ENCODE measurements around the gene KIF17.
A peak's percentile ranks its signal among the peaks of the same experiment; 100 is the strongest.
"Not testable (repeated sequence)": the region's sequence is repeated elsewhere in the genome, so short reads cannot be mapped to it uniquely, and the experiment has no call there.

KIF17 gene

DNA sequence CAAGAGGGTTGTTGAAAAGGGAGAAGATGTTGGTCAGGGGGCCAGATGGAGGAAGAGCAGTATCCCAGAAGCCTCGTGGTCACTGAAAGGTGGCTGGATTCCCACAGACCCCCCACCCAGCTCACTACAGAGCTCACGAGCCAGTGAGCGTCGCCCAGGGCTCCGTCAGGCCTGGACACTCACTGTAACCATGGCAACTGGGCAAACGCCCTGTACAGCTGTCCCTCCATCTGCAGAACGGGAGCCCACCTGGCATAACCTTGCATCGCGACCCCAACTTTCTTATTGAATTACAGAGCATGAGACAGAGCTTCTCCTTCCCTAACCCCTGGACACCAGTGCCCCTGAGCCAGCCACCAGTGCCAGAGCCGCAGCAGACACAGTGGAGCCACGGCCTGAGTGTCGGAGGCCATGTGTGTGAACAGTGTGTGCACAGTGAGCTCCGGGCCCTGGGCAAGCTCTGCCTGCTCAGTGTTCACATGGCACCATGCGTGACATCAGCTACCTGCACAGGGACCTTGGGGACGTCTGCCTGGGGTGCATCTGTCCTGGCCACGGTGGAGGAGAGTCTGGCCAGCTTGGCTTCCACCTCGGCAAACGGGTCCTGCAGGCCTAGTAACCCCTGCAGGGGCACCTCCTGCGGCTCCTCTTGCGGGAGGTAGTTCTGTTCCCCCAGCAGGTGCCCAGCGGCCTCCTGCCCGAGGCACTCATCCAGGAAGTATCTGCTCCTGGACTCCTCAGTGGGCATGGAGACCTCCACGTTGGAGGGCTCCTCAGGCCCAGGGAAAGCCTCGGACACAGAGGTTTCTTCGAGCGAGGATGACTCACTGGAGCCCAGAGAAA lies 30.7 kb downstream of the KIF17 start:
- DNase-seq (ENCODE audit: low spot score), result no peak

- no peak for DNase-seq (ENCODE audit: low spot score)
These were observed 32.1 kb downstream of the KIF17 start for GRCh38 chr1:20685741-20686140.

DNA sequence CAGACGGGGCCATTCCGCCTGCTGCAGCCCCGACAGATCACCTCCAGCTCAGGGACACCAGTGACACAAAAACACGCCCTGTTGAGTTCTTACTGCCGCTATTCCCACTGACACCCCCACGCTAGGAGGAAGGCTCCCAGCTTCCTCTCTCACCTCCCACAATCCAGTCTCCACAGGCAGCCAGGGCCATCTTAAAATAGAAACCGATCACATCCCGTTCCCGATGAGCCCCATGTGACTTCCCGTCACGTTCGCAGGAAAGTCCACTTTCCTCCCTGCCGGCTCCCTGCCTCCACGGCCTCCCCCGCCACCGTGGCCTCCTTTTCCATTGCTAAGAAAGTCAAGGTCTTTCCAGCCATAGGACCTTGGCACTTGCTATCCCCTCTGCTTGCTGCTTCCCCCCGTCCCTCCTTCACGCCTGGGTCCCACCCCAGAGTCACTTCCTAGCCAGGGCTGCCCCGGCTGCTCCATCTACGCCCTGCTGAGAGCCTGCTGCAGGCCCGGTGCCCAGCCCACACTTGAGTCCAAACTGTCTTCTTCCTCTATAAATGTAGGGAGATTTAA lies 32.6 kb downstream of the KIF17 start:
- no peak for DNase-seq (ENCODE audit: low spot score)

GRCh38 chr1:20684651-20685050 lies 33.2 kb downstream of the KIF17 start:
- DNase-seq (ENCODE audit: low spot score), result no peak

DNA sequence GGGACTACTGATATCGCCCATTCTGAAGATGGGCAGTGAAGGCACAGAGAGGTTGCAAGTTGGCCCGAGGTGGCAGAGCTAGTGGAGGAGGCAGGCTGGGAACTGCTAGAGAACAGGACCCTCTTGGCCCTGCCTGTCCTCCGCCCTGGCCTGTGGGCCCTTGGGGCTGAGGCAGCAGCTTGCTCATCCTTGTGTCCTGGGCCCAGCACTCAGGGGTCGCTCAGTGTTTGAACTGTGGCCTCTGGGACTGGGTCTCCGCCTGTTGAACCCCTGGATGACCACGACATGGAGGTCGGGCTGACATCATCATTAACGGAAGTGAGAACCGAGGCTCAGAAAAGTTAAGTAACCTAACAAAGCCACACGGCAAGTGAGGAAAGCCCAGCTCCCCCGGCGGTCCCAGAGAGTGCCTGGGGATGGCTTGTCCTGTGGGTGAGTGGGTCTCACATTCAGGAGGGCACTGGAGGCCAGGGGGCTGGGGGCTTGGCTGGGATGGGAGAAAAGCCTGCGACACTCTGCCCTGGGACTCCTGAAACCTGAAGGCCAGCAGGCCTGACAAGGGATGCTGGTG lies 33.7 kb downstream of the KIF17 start:
- DNase-seq (ENCODE audit: low spot score), result no peak

DNA sequence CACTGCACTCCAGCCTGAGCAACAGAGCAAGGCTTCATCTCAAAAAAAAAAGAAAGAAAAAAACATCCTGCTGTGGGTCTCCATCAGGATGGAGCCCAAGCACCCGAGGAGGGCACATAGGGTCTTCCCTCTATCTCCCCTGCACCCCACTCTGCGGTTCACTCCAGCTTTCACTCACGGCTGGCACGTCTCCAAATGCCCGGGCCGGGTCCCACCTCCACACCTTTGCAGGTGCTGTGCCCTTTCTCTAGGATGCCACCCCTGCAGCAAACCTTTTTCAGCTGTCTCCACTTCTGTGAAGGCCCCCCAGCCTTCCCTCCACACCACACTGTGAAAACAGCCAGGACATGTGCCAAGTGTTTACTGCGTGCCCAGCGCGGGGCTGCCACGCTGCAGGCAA lies 34.2 kb downstream of the KIF17 start:
- DNase-seq (ENCODE audit: low spot score), result no peak

DNA sequence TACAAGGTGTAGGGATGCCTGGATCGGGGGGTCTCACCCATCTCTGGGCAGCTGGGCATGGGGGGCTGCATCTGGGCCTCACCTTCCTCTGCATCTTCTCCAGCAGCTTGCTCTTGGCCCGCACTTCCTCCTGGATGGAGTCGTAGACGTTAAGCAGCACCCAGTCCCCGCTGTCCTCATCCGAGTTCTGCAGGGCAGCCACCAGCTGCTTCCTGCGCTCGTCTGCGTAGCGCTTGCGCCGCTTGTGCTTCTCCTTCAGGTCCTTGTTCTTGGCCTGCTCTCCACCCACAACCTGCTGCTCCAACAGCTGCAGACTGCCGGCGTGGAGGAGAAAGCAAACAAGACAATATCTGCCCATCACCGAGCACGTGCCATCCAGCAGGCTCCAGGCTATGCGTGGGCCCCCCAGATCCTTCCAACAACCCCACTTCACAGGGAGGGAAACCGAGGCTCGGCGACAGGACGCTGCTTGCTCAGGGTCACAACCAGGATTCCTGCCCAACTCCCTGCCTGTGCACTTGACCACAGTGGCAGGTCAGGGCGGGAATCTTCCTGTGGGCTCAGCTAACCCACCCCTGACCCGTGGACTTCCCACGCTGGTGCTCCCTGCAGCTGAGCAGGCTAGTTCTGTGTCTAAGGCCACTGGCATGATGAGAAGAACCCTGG lies 35.1 kb downstream of the KIF17 start:
- DNase-seq (ENCODE audit: low spot score), result no peak

DNA sequence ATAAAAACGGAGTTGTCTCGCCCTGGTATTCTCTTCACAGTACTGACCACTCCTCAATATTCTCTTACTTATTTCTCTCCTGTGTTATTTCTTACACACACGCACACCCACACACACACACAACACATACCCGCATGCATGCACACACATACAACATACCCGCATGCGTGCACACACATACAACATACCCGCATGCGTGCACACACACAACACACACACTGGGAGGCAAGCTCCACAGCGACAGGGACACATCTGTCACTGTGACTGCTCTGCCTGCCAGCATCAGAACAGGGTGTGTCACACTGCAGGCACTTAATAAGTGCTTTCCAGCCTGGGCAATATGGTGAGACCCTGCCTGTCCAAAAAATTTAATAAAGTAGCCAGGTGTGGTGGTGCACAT lies 35.8 kb downstream of the KIF17 start:
- DNase-seq (ENCODE audit: low spot score), result no peak

- no peak for DNase-seq (ENCODE audit: low spot score)
These were observed 37.5 kb downstream of the KIF17 start for GRCh38 chr1:20680269-20680668.

DNA sequence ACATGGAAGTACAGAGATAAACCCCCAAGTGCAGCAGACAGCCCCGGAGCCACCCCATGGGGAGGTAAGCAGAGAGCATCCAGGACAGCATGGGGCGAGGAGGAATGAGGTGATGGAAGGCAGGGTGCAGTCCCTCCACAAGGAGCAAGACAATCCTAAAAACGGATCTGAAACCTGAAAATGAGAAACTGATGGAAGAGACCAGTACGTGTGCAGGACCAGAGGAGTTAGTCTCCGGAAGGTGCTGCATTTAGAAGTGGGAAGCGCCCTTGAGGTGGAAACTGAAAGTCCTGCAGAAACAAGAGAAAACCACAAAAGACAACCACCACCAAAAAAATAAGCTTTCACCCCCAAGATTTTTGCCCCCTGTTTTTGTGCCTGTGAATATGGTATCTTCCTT lies 39.2 kb downstream of the KIF17 start:
- no peak for DNase-seq (ENCODE audit: low spot score)

- DNase-seq (ENCODE audit: low spot score), result not testable (repeated sequence)
These were observed 44.2 kb downstream of the KIF17 start for GRCh38 chr1:20673626-20674025.

DNA sequence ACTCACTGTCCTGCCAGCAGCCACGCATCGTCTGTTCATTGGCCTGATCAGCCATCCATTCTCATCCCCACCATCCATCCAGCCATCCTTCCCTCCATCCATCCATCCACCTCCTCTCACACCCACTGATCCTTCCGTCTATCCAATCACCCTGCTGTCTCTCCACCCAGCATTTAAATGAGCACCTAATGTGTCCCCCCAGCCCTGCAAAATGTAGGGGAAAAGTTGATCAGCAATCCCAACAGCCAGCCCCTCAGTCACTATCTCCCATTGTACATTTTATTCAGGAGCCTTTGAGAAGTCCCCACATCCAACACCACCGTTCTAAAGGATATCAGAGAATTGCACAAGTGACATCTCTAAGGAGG lies 45.6 kb downstream of the KIF17 start:
- no peak for DNase-seq (ENCODE audit: low spot score)

DNA sequence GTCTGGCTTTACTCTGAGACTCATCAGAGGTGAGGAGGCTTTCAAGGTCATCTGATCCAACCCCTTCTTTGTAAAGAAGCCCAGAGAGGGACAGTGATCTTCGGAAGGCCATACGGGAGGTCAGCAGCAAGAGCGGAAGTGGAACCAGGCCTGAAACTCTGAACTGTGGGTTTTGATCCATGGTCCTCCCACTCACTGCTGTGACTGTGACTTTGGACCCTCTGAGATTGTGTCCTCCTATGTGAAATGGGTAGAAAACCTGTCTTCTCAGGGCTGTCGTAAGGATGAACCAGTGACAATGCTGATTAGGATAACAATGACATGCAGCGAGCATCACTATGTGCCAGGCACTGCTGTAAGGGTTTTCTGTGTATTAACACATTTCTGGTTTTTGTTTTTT lies 46.9 kb downstream of the KIF17 start:
- DNase-seq (ENCODE audit: low spot score), result no peak

- no peak for DNase-seq (ENCODE audit: low spot score)
These were observed 49.2 kb downstream of the KIF17 start for GRCh38 chr1:20668581-20668980.

DNA sequence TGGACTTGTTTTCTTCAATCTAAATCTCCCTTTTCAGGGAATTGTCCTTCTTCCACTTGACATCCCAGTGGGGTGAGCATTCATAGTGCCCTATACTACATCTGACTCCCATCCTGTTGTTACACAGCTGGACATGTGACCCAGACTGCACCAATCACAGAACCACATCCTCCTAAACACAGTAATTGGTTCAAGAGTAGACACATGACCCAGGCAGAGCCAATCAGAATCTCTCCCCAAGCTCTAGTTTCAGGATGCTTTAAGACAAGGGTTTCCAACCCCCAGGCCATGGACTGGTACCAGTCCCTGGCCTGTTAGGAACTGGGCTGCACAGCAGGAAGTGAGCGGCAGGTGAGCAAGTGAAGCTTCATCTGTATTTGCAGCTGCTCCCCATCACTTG lies 51.0 kb downstream of the KIF17 start:
- no peak for DNase-seq (ENCODE audit: low spot score)

GRCh38 chr1:20666146-20666545 lies 51.7 kb downstream of the KIF17 start:
- no peak for DNase-seq (ENCODE audit: low spot score)

- DNase-seq (ENCODE audit: low spot score), result no peak
These were observed 52.1 kb downstream of the KIF17 start for GRCh38 chr1:20665726-20666125.

DNA sequence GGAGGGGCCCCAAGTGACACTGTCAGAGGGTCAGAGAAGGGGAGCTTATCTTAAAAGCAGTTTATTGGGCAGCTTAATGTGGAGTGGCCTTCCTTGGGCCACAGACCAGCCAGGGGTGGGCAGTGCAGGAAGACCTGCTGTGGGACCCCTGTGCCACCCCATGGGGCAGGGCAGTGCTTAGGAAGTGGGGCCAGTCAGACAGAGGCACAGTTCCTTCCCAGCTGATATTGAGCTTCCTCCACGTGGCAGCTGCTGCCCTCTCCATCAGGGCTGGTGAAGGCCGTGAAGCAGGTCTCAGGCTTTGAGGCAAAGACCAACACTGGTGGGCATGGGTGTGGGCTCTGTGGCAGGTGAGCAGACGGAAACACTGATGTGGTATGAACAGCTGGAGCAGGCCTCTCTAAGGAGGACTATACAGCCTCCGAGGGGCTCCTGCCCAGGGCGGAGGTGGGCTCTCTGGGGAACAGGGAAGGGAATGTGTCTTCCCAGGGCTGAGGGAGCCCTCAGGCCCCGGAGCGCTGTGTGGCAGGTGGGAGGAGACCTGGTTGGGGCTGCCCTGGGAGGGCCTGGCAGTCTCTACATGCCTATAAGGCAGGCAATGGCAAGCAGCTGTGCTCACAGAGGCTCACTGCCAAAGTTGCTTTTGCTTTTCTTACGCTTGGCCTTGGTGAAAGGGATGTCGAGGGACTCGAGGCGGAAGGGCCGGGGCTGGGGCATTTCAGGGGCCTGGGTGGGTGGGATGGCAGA lies 53.7 kb downstream of the KIF17 start:
- no peak for DNase-seq (ENCODE audit: low spot score)

GRCh38 chr1:20663365-20663764 lies 54.4 kb downstream of the KIF17 start:
- no peak for DNase-seq (ENCODE audit: low spot score)

GRCh38 chr1:20662110-20662475 lies 55.7 kb downstream of the KIF17 start:
- no peak for DNase-seq (ENCODE audit: low spot score)

DNA sequence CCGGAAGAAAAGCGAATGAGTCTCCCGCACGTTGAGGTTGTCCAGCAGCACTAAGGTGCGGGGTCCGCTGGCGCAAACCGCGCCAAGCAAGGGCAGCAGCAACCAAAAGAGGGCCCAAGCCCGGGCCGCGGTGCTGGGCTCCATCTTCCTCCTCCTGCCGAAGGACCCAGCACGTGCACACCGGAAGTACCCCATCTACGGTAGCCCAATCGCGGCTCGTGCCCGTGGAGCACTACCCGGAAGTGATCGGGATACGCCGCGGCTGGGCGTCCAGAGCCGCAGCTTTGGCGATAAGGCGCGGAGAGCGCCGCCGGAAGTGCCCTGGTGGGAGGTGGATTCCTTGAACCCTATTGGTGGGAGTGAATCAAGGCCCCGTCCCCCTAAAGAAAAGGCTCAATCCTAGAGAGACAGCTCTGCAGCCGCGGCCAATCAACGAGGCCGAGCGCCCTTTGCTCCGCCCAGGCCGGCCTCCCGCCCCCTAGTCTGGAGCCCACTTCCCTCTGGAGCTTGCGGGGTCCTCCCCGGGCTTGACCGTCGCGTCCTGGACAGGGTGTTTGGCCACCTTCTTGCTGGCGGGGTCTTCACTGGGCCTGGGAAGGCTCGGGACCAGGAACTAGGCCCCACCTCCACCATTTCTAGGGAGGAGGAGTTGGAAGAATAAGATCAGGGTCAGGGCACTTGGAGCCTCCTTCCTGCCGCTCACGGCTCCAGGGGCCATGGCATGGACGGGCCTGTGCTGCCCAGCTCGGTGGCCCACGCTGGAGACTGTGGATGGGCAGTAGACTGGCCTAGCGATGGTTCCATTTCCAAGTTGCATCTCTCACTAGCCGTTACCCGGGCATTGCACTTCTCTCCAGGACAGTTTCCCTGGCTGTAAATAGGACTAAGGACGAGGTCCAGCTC lies 56.3 kb downstream of the KIF17 start, which contains the start of gene DDOST:
Gene DDOST (minus strand): TSS at position 163 of the 903 bp plus-strand sequence. CDS start 19 bp downstream, at position 144.
- peak; percentile 99 for DNase-seq (ENCODE audit: low spot score)
